SW480 (cell line): ENCODE results near the gene VEGFA.

Source experiments
- DNase-seq: peaks from one replicate; pipeline ENCODE4 v3.0.0-alpha.2; 2016; ENCODE audit warnings: low spot score

VEGFA gene

GRCh38 chr6:43785220-43785752 is 15.3 kb downstream of the VEGFA start:
- no peak for DNase-seq

- no peak for DNase-seq
Measured at GRCh38 chr6:43785904-43786303, 15.9 kb downstream of the VEGFA start.

- DNase-seq, result no peak
Measured at GRCh38 chr6:43786664-43787329, 16.8 kb downstream of the VEGFA start.

GRCh38 chr6:43788301-43788700 is 18.3 kb downstream of the VEGFA start:
- no peak for DNase-seq

GRCh38 chr6:43789447-43789846 is 19.4 kb downstream of the VEGFA start:
- no peak for DNase-seq

- DNase-seq, result no peak
Measured at GRCh38 chr6:43790031-43790430, 20.0 kb downstream of the VEGFA start.

GRCh38 chr6:43791745-43792422 is 21.9 kb downstream of the VEGFA start:
- no peak for DNase-seq

- no peak for DNase-seq
Measured at GRCh38 chr6:43793154-43793874, 23.3 kb downstream of the VEGFA start.

GRCh38 chr6:43793875-43794242 is 23.8 kb downstream of the VEGFA start:
- no peak for DNase-seq

GRCh38 chr6:43795421-43795820 is 25.4 kb downstream of the VEGFA start:
- DNase-seq, result no peak

- no peak for DNase-seq
Measured at GRCh38 chr6:43796168-43796567, 26.2 kb downstream of the VEGFA start.

GRCh38 chr6:43796903-43797890 is 27.2 kb downstream of the VEGFA start:
- no peak for DNase-seq

- DNase-seq, result no peak
Measured at GRCh38 chr6:43797919-43798318, 27.9 kb downstream of the VEGFA start.

GRCh38 chr6:43798688-43799444 is 28.9 kb downstream of the VEGFA start:
- DNase-seq, result peak; percentile 94

- DNase-seq, result no peak
Measured at GRCh38 chr6:43799551-43800297, 29.7 kb downstream of the VEGFA start.

GRCh38 chr6:43800298-43800623 is 30.2 kb downstream of the VEGFA start:
- no peak for DNase-seq

- DNase-seq, result no peak
Measured at GRCh38 chr6:43800746-43801494, 30.9 kb downstream of the VEGFA start.

GRCh38 chr6:43801495-43802181 is 31.6 kb downstream of the VEGFA start:
- no peak for DNase-seq
